Activated T-helper 9 cell treated with anti-CD3 and anti-CD28 coated beads, Interleukin-2, amount 50 U/mL, for 16 hours (primary cell): Measurements from ENCODE around the gene PDE6B.
"Not testable (repeated sequence)": the region's sequence is repeated elsewhere in the genome, so short reads cannot be mapped to it uniquely, and the experiment has no call there.

Experiments used
- DNase-seq: peaks from one replicate; pipeline ENCODE4 v3.0.0-alpha.2; 2020; ENCODE audit warnings: low read depth

PDE6B gene

DNA sequence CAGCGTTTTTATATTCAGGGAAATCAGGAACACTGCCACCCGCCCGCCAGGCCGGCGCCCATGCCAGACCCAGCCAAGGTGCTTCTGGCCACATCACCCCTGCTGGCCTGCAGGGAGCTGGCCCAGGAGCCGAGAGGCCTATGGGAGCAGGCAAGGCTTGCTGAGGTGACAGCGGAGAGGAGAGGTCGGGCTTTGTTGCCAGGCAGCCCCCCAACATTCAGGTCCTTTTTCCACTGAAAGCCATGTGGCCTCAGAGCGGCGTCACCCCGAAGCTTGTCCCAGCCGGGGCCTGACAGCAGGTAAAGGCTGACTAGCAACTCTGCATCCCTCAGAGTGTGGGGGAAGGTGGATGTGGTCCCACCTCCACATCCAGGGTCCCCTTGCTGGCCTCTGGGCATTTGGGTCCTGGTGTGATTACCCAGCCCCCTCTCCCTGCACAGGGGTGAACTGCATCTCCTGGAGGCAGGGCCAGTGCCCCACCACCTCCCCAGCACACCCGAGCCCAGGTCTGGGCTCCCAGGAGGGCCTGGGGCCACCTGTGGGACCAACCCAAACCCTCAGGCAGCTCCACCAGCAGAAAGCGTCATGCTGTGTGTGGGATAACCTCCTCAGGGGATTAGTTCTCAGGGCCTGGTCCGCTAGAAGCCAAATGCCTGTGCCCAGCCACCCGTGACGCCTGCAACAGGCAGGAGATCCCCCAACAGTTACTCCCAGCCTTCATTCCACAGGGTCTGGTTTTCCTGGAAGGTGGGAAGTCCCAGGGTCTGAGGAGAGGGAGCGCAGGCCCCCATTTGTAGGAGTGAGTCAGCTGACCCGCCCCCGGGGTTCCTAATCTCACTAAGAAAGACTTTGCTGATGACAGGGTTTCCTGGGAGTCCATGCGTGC is at the start of gene PDE6B:
Gene PDE6B, plus strand, starts transcription at position 869 of the 886 bp plus-strand sequence. CDS start 54 bp downstream, outside the sequence.
- no peak for DNase-seq

DNA sequence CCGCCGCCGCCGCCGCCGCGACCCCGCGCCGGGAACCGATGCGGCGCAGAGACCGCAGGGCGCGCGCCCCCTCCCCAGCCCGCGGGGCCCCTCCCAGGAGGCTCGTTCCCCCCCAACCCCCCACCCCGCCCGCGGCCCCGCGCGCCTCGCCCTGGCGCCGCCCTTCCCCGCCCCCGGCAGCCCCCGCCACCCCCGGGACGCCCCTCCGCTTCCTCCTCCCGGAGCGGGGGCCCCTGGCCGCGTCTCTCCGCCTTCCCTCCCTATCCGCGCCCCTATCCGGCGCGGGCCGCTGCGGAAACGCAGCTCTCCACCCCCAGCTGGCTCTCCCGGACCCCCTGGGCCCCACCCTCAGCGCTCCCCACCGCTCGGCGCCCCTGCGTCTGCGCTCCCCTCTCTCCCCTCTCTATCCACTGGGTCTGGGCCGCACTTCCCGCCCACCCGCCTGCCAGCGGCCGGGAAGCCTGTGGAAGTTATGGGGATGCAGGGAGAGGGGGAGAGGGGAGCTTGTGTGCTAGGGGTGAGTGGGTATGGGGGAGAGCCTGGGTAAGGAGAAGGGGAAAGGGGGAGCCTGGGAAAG is 49.0 kb upstream of the PDE6B start, which contains the start of gene TMEM271:
Gene TMEM271, minus strand, starts transcription at position 51 of the 577 bp plus-strand sequence. CDS start 233 bp downstream, outside the sequence.
- no peak for DNase-seq

DNA sequence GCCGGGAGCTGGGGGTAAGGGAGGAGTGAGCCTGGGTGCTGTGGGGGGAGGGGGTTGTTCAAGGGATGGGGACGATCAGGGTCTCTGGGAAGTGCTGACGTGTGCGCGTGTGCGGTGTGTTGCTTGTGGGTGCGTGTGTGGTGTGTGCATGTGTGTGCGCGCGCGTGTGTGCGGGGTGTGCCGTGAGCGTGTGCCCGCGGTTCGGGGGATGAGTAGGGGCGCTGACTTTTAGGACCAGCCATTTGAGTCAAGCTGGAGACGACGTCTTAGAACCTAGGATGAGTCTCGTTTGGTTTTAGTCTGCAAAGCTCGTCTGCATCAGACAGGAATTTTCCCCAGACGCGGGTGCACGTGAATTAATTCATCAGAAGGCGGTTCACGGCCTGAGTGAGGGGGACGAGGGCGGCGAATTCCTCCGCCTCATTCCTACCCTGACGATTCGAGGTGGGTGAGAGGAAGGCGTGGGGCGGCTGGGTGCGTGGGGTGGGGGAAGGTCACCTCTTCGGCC is 48.3 kb upstream of the PDE6B start:
- DNase-seq: no peak

DNA sequence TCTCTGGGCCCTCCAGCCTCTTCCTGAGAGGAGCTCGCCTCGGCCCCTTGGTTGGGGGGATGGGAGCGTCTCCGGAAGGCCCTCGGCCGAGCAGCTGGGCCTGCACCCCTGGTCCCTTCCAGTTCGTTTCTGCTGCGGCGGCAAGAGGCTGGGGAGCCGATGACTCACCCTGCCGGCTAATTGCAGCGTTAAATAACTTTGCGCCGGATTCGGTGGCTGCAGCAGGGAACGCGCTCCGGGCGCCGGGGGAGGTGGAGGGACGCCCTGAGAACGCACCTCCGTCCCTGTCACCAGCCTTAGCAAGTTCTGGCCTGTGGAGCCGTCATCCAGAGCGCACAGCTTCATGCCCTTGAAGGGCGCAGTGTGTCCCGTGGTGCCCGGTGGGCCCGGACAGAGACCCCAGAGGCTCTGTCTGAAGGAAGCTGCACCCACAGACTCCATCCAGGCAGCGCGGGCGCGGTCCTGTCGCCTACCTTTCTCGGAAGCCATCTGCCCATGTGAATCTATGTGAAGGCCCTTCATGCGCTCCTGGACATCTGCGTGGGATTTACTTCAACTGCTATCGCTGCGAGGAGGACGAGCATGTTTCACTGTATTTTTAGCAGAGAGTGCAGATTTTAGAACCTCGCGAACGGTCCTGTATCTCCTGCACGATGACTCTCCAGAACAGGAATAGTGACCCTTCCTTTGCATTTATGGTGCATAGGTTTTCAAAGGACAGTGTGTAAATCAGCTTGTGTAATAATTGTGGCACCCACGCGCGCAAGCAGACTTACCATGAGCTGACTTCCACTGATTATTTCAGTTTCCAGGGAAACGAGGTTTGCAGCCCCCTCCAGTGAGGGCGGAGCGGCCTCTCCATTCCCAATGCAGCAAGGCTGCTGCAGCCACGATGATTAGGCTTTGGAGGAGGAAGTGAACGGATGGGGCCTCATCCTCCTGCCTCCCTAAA is 47.6 kb upstream of the PDE6B start:
- no peak for DNase-seq

DNA sequence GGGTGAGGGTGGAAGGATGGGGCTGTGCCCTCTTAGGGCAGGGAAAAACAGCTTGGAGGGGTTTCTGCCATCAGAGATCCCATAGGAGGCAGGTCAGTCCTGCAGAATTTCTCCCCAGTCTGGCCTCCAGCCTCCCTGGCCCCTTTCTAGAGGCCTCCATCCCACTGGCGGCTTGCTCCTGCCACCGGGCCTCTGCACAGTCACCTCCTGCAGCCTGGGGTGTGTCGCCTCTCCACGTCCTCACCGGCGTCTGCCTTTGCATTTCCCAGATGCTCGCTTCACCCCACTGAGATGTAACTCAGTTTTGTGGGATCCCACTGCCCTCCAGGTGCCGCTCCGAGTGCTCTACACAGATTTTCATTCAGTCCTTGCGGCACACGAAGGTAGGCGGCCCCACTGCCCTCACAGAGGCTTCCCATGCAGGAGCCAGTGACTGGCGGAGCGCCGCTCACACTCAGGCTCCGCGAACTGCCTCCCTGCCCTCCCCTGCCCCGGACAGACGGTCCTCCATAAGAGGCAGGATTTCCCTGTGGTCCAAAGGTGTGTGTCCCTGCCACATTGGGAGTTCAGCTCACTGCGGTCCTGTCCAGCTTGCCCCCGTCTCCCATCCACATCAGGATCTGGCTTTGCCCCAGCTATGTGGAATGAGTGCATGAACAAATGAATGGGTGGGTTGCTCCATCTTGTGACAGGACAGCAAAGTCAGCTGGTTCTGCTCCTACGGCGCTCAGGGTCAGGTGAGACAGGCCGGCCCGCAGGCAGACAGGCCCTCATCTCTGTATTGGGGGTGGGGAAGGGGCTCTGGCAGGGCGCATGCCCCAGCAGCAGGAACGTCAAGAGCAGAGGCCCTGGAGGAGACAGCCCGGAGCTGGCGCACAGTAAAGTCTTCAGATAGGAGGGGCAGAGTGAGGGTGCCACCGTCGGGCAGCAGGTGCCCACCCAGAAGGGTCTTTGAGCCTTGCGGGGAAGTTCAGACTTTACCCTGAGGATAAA is 46.6 kb upstream of the PDE6B start:
- no peak for DNase-seq

DNA sequence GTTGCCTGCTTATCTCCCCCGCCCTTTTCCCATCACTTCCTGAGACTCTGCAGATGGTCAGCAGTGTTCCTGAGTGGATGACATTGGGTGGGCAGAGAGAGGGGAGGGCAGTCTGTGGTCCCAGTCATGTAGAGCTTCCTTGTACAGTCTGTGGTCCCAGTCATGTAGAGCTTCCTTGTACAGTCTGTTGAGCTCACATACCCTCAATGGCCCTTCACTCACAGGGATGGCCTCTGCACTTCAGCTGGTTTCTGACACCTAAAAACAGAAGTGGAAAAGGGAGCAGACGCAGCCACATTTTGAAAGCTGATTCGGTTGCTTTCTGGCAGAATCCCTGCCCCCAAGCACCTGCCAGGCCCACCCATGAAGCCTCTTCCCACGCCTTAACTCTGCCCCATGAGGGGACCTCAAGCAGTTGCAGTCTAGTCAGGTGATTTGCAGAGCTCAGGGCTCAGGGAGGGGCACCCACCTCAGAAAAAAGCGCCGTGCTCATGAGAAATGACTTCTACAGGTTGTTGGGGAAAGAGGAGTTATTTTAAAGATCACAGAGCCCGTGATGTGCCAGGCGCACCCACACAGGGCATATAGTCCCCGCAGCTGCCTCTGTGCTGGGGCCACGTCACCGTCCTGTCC is 45.7 kb upstream of the PDE6B start:
- DNase-seq: no peak

DNA sequence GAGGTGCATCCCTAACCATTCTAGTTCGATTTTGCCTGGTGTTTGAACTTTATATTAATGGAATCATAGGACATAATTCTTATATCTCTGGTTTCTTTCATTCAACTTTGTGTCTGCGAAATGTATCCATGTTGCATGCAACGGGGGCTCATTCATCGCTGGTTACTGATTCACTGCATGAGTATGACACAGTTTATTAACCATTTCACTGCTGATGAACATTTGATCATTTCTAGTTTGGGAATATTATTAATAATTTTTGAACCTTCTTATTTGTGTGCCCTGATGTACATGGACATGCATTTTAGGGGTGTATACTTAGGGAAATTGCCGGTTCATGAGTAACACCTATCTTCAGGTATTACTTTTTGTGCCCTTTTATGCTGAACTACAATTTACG is 44.2 kb upstream of the PDE6B start:
- DNase-seq: no peak

DNA sequence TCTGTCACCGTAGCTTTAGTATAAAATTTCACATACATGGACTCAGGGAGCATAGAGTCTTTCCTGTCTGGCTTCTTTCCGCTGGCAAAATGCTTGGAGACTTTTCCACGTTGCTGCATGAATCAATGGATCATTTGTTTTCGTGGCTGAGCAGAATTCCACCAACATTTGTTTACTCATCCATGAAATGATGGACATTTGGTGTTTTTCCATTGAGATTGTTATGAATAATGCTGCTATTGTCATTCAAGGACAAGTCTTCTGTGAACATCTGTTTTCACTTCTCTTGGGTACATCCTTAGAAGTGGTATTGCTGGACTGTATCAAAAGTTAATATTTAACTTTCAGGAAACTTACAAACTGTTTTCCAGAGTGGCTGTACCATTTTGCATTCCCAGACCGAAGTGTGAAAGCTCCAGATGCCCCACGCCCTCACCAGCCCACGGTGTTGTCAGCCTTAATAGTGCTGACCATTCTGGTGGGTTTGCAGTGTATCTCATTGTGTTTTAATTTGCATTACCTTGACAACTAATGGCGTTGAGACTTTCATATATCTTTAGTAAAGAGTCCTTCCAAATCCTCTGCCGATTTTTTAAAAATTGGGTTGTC is 43.5 kb upstream of the PDE6B start:
- no peak for DNase-seq

DNA sequence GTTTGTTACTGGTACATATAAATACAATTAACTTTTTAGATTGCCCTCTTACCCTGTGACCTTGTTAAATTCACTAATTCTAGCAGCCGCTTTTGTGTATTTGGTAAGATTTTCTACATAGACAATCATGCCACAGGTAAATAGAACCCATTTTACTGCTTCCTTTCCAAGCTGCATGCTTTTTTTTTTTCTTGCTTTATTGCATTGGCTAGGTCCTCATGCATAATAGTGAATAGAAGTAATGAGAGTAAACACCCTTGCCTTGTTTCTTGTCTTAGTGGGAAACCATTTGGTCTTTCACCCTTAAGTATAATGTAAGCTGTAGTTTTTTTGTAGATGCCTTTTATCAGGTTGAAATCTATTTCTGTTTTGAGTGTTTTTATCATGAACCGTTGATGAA is 41.6 kb upstream of the PDE6B start:
- no peak for DNase-seq

DNA sequence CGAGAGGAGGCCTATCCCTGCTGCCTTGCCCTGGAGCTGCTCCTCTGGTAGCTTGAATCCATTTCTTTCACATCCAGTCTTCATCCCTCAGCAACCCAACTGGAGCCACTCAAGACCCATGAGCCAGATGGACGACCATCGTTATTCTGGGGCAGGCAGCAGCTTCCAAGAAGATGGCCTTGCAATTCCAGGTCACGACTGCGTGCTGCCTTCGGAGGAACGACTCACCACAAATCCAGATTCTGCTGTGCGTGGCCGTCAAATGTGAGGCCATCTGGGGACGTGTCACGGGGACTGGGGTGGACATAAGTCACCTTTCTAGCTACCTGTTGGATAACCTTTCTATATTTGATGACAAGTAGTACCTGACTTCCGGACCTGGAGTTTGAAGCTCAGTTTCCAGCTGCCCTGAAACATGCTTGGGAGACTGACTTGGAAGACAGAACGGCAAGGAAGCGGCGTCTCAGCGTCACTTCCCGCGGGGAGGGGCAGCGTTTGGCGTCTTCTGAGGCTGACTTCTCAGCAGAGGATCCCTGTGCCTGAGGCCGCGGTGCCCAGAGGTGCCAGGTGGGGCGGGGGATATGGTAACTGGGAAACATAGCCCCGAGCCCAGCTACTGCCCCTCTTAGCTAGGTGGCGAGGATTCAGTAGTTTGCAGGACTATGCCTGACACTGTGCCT is 37.6 kb upstream of the PDE6B start:
- no peak for DNase-seq

DNA sequence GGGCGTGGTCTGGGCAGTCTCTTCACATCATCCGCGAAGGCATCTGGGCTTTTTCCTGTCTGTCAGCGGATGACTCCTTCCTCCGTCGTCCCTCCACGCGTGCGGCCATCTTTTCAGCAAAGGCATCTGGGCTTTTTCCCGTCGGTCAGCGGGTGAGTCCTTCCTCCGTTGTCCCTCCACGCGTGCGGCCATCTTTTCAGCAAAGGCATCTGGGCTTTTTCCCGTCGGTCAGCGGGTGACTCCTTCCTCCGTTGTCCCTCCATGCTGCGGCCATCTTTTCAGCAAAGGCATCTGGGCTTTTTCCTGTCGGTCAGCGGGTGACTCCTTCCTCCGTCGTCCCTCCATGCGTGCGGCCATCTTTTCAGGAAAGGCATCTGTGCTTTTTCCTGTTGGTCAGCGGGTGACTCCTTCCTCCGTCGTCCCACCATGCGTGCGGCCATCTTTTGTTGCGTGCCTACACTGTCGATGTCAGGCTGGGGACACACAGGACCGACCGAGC is 37.0 kb upstream of the PDE6B start:
- no peak for DNase-seq

DNA sequence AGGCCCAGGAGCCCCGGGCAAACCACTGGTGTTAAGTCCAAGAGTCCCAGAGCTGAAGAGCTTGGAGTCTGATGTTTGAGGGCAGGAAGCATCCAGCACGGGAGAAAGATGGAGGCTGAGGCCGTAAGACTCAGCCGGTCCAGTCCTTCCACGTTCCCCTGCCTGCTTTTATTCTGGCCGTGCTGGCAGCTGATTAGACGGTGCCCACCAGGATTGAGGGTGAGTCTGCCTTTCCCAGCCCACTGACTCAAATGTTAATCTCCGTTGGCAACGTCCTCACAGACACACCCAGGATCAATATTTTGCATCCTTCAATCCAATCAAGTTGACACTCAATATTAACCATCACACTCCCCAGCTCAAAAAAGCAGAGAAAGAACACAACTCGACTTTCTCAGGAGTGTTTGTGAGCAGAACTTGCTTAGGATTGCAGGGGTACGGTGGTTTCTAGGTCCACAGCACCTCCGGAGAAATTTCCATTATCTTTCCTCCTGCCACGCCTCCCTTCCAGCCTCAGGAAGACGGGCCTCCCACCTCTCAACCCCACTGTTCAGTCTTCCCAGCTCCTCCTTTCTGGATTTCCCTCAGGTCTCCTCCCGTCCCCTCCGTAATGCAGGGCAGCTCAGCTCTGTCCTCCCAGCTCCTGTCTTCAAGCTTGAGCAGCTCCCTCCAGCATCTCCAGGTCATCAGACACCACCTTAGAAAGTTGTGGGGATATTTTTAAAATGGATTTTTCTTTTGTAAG is 36.0 kb upstream of the PDE6B start:
- no peak for DNase-seq

DNA sequence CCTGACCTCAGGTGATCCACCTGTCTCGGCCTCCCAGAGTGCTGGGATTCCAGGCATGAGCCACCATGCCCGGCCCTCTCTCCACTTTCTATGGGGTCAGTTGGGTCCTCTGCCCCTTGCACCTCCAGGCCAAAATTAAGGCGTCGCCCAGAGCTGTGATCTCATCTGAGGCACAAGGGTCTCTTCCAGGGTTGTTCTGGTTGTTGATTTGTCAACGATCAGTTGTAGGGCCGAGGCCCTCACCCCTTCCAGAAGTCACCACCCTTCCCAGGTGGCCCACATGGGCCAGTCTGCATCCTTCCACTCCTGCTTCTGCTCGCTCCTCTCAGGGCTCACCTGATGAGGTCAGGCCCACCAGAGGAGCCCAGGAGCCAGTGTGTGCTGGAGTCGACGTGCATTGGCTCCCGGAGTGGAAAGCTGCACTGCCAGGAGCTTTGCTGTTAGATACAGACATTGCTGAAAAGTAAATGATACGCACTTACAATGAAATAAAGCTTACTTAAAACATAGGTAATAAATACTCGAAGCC is 35.0 kb upstream of the PDE6B start:
- DNase-seq: no peak

DNA sequence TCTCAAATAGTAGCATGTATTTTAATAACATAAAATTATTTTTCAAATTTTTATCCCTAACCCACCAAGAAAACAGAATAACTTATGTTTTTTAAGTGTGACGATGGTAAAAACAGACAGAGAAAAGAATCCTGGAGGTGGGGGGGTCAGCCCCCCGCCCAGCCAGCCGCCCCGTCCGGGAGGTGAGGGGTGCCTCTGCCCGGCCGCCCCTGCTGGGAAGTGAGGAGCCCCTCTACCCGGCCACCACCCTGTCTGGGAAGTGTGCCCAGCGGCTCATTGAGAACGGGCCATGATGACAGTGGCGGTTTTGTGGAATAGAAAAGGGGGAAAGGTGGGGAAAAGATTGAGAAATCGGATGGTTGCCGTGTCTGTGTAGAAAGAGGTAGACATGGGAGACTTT is 33.2 kb upstream of the PDE6B start:
- not testable (repeated sequence) for DNase-seq

DNA sequence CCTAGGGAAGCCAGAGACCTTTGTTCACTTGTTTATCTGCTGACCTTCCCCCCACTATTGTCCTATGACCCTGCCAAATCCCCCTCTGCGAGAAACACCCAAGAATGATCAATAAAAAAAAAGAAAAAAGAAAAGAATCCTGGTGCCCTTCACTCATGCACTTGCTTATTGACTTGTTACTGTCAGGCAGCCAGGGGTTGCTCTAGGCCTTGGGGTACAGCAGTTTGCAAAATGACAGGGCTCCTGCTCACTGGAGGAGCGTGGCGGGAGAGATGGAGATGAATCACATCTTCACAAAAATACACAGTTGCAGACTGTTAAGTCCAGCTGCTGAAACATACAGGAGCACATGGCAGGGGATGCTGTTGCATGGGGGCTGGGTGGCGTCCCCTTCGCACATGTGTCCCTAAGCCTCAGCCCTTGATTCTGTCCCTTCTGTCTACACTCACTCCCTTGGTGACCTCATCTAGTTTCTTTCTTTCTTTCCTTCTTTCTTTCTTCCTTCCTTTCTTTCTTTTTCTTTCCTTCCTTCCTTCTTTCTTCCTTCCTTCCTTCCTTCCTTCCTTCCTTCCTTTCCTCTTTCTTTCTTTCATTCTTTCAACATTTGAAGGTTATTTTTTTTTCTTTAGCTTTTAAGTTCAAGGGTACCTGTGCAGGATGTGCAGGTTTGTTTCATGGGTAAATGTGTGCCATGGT is 32.4 kb upstream of the PDE6B start:
- DNase-seq: no peak

DNA sequence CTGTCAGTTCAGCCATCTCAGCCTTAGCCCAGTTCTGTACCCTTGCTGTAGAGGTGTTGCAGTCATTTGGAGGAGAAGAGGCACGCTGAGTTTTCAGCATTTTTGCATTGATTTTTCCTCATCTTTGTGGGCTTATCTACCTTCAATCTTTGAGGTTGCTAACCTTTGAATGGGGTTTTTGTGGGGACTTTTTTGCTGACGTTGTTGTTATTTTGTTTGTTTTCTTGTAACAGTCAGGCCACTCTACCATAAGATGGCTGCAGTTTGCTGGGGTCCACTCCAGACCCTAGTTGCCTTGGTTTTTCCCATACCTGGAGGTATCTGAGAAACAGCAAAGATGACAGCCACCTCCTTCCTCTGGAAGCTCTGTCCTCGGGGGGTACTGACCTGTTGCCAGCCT is 26.4 kb upstream of the PDE6B start:
- no peak for DNase-seq

DNA sequence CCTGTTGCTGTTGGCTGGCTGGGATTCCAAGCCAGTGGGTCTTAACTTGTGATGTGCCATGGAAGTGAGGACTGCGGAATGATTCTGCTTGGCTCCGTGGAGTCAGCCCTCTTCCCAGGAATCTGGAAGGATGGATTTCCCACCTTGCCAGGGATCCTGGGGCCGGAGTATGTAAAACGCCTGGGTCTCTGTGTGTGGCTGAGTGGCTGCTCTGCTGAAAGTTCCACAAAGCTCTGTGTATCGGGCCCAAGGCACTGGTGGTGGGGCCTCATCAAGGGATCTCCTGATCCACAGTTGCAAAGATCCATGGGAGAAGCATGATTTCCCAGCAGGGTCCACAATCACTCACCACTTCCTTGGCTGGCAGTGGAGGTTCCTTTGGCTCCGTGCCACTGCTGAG is 25.2 kb upstream of the PDE6B start:
- DNase-seq: no peak
